Activated naive CD4-positive, alpha-beta T cell treated with anti-CD3 and anti-CD28 coated beads, Interleukin-2, amount 10 ng/mL, durations not matched to agents 7 days and 5 days (primary cell): ENCODE results near the gene KIF18B.

Experiments used
- CTCF ChIA-PET: fragments of 350-600 bp; sonication (Branson Sonifier 250); formaldehyde crosslinking; loops from one replicate; lab custom pipeline; 2021; ENCODE audit warnings: antibody characterized with exemption; lab: Charles Lee
- DNase-seq: peaks from one replicate; pipeline ENCODE4 v3.0.0-alpha.2; 2020
- H3K27ac Mint-ChIP-seq: one replicate; pipeline ENCODE4 v1.8.0; 2021; ENCODE audit warnings: mild to moderate bottlenecking, moderate library complexity, mixed read lengths
- H3K27me3 Mint-ChIP-seq: one replicate; pipeline ENCODE4 v1.8.0; 2021; ENCODE audit warnings: mild to moderate bottlenecking, mixed read lengths
- H3K36me3 Mint-ChIP-seq: one replicate; pipeline ENCODE4 v1.8.0; 2021; ENCODE audit warnings: mixed read lengths
- H3K4me1 Mint-ChIP-seq: one replicate; pipeline ENCODE4 v1.8.0; 2021; ENCODE audit warnings: mixed read lengths
- H3K4me3 Mint-ChIP-seq: one replicate; pipeline ENCODE4 v1.8.0; 2021; ENCODE audit warnings: mild to moderate bottlenecking, moderate library complexity, mixed read lengths
- H3K9me3 Mint-ChIP-seq: one replicate; pipeline ENCODE4 v1.8.0; 2021; ENCODE audit warnings: mixed read lengths

The KIF18B gene

DNA sequence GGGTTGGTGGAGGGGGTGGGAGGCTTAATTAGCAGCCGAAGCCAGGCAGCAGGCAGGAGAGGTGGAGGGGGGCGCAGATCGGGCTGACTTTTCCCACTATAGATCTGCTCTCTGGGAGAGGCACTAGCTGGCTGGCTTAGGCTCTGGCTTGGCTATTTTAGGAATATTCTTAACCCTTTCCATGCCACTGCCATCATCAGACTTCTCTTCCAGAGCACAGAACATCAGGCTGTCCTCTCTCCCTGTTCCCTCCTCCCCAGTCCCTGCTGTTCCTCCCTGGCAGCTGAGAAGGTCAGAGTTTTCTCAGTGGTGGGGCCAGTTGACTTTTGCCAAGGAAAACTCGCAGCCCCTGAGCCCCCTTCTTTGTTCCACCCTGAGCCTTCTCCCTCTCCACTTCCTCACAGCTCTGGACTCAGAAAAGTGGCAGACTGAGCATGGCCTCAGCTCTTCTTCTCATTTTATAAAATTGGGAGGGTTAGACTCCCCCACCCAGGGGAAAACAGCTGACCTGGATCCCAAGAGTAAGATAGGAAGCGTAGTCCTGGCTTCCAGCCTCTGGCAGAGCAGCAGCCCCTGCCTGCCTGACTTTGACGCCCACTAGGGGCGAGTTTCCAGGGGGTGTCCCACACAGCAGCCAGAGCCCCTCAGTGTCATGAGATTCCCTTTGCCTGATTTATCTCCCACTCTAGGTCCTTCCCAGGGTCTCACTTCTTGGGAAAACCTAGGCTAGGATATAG, 30.4 kb upstream of the KIF18B start:
- no peak for DNase-seq
- Mint-ChIP-seq H3K27ac (no peak overlapping the region), H3K27me3 (peaks cover 95% of the 10 kb centered on the region)

GRCh38 chr17:44977065-44977464, 29.5 kb upstream of the KIF18B start:
- H3K27ac Mint-ChIP-seq: no peak overlapping the region
- CTCF ChIA-PET: interaction anchor here (0.7 kb wide), 1 partner anchor 47 kb away, joined by 3 read pairs; no protein-coding TSS in a partner anchor
- no peaks in the 10 kb centered on the region for H3K9me3 Mint-ChIP-seq
- no peak overlapping the region for H3K4me3 Mint-ChIP-seq
- no peak for DNase-seq
- H3K27me3 Mint-ChIP-seq: peaks cover 96% of the 10 kb centered on the region
- peaks cover 3% of the 10 kb centered on the region for H3K4me1 Mint-ChIP-seq
- H3K36me3 Mint-ChIP-seq: no peaks in the 10 kb centered on the region

More for the DNA sequence above, 30.4 kb upstream of the KIF18B start:
- CTCF ChIA-PET: no interaction called here
- Mint-ChIP-seq H3K4me1 (no peaks in the 10 kb centered on the region), H3K36me3 (no peaks in the 10 kb centered on the region), H3K4me3 (no peak overlapping the region), H3K9me3 (no peaks in the 10 kb centered on the region)

DNA sequence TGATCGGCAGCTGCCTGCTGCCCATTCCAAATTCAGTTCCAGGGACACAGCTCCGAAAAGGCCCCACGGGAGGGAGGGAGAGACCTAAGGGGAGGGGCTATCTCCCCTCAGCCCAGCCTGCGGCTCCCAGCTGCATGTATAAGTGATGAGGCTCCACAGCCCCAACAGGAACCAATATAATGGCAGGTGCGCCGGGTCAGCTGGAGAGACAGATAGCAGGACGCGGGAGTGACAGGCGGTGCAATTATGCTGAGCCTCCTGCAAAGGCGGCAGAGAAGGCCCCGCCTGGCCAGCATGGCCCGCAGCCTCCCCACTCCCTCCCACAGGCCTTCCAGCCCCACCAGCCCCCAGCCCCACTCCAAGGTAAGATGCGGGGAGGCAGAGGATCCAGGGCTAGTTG, 28.6 kb upstream of the KIF18B start:
- peaks cover 97% of the 10 kb centered on the region for H3K27me3 Mint-ChIP-seq
- CTCF ChIA-PET: no interaction called here
- H3K27ac Mint-ChIP-seq: no peak overlapping the region

GRCh38 chr17:44972953-44973352, 25.4 kb upstream of the KIF18B start:
- Mint-ChIP-seq H3K27ac (no peak overlapping the region), H3K36me3 (no peaks in the 10 kb centered on the region), H3K27me3 (peaks cover 97% of the 10 kb centered on the region), H3K4me3 (no peak overlapping the region), H3K9me3 (no peaks in the 10 kb centered on the region), H3K4me1 (peaks cover 23% of the 10 kb centered on the region)
- no peak for DNase-seq
- CTCF ChIA-PET: no interaction called here

More for the DNA sequence above, 28.6 kb upstream of the KIF18B start:
- Mint-ChIP-seq H3K4me1 (peaks cover 7% of the 10 kb centered on the region), H3K9me3 (no peaks in the 10 kb centered on the region), H3K4me3 (no peak overlapping the region), H3K36me3 (no peaks in the 10 kb centered on the region)
- no peak for DNase-seq

DNA sequence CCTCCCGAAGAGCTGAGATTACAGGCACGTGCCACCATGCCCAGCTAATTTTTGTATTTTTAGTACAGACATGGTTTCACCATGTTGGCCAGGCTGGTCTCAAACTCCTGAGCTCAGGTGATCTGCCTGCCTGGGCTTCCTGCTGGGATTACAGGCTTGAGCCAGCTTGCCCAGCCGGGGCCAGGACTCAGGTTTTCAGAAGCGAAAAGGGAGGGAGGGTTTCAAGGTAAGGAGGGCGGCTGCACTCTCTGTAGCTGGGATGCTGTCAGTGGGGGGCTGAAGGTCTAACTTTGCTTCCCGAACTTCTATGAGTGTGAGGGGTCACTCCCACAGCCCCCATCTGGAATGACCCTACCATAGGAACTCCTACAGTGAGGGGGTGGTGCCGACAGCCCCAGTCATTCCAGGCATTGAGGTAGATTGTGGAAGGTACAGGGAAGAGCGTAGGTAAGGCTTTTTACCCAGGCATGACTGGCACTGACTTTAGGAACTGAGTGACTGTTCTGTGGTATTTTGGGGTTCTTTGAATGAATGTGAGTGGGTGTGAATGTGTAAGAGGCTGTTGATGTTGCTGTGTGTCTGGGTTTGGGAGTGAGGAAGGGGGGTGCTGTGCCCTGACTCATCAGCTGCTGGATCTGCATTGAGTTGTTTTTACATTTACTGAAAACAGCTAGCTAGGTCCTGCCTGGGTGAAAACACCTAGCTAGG, 24.4 kb upstream of the KIF18B start:
- H3K27me3 Mint-ChIP-seq: peaks cover 94% of the 10 kb centered on the region
- no peak for DNase-seq
- CTCF ChIA-PET: interaction anchor here (0.6 to 1.1 kb wide), 3 partner anchors 19 to 235 kb away, joined by 3 read pairs; no protein-coding TSS in a partner anchor
- no peaks in the 10 kb centered on the region for H3K36me3 Mint-ChIP-seq
- no peak overlapping the region for H3K27ac Mint-ChIP-seq
- H3K9me3 Mint-ChIP-seq: no peaks in the 10 kb centered on the region
- peaks cover 27% of the 10 kb centered on the region for H3K4me1 Mint-ChIP-seq
- no peak overlapping the region for H3K4me3 Mint-ChIP-seq

GRCh38 chr17:44970136-44970741, 22.7 kb upstream of the KIF18B start:
- H3K9me3 Mint-ChIP-seq: no peaks in the 10 kb centered on the region

GRCh38 chr17:44969144-44969780, 21.7 kb upstream of the KIF18B start:
- no peak for DNase-seq
- peaks cover 95% of the 10 kb centered on the region for H3K27me3 Mint-ChIP-seq
- CTCF ChIA-PET: no interaction called here
- no peaks in the 10 kb centered on the region for H3K36me3 Mint-ChIP-seq
- peak overlapping the region; percentile 72 for H3K4me3 Mint-ChIP-seq
- H3K4me1 Mint-ChIP-seq: peaks cover 28% of the 10 kb centered on the region
- no peak overlapping the region for H3K27ac Mint-ChIP-seq
- H3K9me3 Mint-ChIP-seq: no peaks in the 10 kb centered on the region

More at GRCh38 chr17:44970136-44970741, 22.7 kb upstream of the KIF18B start:
- Mint-ChIP-seq H3K27ac (no peak overlapping the region), H3K4me1 (peaks cover 28% of the 10 kb centered on the region), H3K4me3 (peak overlapping the region; percentile 50), H3K27me3 (peaks cover 94% of the 10 kb centered on the region), H3K36me3 (no peaks in the 10 kb centered on the region)
- peak; percentile 49 for DNase-seq
- CTCF ChIA-PET: no interaction called here

DNA sequence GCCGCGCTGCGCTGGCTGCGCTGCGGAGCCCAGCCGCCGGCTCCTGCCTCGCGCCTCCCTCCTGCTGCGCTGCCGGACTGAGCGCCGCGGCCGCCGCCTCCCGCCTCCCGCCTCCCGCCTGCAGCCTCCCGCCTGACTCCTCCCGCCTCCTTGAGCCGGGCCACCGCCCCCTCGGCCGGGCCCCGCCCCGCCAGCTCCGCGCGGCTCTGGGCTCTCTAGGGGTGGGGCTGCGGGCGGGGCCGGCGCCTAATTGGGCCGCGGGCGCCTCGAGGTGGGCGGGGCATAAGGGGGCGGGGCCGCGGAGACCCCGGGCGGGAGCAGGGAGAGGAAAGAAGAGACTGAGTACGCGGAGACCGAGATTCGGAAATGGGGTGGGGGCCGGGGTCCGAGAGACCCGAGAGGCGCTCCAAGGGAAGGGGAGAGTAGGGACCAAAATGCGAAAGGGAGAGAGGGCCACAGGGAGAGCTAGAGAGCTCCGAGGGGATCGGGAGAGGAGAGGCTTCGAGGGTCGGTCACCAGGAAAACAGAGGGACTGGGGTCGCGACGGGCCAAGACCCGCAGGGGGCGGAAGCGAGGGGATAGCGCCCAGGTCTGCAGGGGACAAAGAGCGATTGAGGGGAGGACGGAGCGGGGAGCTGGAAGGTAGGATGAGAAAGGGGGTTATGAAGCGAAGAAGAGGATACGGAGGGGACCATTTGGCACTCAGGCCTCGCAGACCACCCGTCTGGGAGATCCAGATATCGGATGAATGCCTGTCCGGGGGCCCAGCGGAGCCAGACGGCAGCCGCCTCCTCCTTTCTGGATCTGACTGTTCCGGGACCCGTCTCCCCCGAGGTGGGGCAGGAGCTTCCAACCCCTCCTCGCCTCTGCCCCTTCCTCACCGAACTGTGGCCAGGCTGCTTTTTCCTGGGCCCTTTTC, 20.9 kb upstream of the KIF18B start, which contains the start of gene C1QL1:
C1QL1 (minus strand) TSS at position 79 of the 919 bp plus-strand sequence. CDS start 255 bp downstream, outside the sequence.
- peak; percentile 92 for DNase-seq
- Mint-ChIP-seq H3K36me3 (no peaks in the 10 kb centered on the region), H3K4me3 (peak within 1 kb of the TSS; percentile 72), H3K27me3 (peaks cover 96% of the 10 kb centered on the region), H3K9me3 (no peaks in the 10 kb centered on the region), H3K27ac (no peak within 1 kb of the TSS), H3K4me1 (peaks cover 28% of the 10 kb centered on the region)
- CTCF ChIA-PET: no interaction called here

GRCh38 chr17:44967907-44968224, 20.3 kb upstream of the KIF18B start:
- H3K4me3 Mint-ChIP-seq: no peak overlapping the region
- H3K27ac Mint-ChIP-seq: no peak overlapping the region
- H3K27me3 Mint-ChIP-seq: peaks cover 96% of the 10 kb centered on the region
- DNase-seq: no peak
- H3K9me3 Mint-ChIP-seq: no peaks in the 10 kb centered on the region
- no peaks in the 10 kb centered on the region for H3K36me3 Mint-ChIP-seq
- CTCF ChIA-PET: no interaction called here
- H3K4me1 Mint-ChIP-seq: peaks cover 28% of the 10 kb centered on the region

DNA sequence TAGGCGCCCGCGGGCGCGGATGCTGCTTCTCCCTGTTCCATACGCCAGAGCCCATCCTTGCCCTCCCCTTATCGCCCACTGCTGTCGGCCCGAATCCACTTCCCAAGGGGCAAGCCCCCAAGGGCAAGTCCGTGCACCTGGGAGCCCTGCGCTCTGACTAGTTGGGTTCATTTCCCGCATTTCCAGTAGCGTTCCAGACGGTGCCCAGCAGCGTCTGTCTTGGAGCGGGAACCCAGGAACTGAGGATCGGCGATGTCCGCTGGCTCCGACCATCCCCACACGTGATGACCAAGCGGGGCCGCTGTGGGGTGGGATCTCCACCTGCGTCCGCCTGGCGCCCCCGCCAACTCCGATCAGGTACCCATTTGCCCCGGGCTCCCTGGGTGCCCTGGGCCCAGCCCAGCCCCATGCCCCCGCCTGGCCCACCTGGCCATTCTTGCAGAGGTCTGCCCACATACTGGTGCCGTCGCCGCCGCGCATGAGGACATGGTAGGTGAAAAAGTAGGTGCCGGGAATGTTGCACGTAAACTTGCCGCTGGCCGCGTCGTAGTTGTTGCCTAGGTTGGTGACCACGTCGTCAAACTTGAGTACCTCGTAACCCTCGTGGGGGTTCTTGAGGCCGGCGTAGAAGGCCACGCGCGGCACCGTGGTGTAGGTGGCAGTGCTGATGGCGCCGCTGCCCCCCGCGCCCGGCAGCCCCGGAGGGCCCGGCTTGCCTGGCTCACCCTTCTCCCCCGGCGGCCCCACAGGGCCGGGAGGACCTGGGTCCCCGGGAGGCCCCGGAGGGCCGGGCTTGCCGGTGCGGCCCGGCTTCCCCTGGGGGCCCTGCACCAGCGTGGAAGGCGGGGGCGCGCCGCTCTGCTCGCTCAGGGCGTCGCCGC, 19.7 kb upstream of the KIF18B start:
- CTCF ChIA-PET: no interaction called here
- no peak for DNase-seq
- H3K9me3 Mint-ChIP-seq: no peaks in the 10 kb centered on the region

GRCh38 chr17:44966348-44967025, 18.9 kb upstream of the KIF18B start:
- Mint-ChIP-seq H3K4me1 (peaks cover 21% of the 10 kb centered on the region), H3K4me3 (no peak overlapping the region), H3K27me3 (peaks cover 95% of the 10 kb centered on the region), H3K9me3 (no peaks in the 10 kb centered on the region), H3K27ac (no peak overlapping the region), H3K36me3 (no peaks in the 10 kb centered on the region)
- no peak for DNase-seq
- CTCF ChIA-PET: no interaction called here

More for the DNA sequence above, 19.7 kb upstream of the KIF18B start:
- Mint-ChIP-seq H3K27ac (no peak overlapping the region), H3K4me1 (peaks cover 27% of the 10 kb centered on the region), H3K27me3 (peaks cover 95% of the 10 kb centered on the region), H3K4me3 (no peak overlapping the region), H3K36me3 (no peaks in the 10 kb centered on the region)

GRCh38 chr17:44965481-44966234, 18.1 kb upstream of the KIF18B start:
- Mint-ChIP-seq H3K36me3 (no peaks in the 10 kb centered on the region), H3K27me3 (peaks cover 95% of the 10 kb centered on the region), H3K27ac (no peak overlapping the region), H3K4me1 (peaks cover 22% of the 10 kb centered on the region), H3K9me3 (no peaks in the 10 kb centered on the region), H3K4me3 (no peak overlapping the region)
- DNase-seq: no peak
- CTCF ChIA-PET: interaction anchor here (1.2 kb wide), 1 partner anchor 45 kb away, joined by 4 read pairs; no protein-coding TSS in a partner anchor
